Body of pancreas (tissue), 4 donors: ENCODE measurements around the gene LCLAT1. TPM values are rescaled to one million over a fixed set of nuclear protein-coding genes. Genes with fewer than 3 reads are reported as not detected.
"Not testable (repeated sequence)": the region's sequence is repeated elsewhere in the genome, so short reads cannot be mapped to it uniquely, and the experiment has no call there.

Source experiments
- ATAC-seq: fragments of 150-250 bp; one replicate; pipeline ENCODE4 v1.9.1; 2016
- DNase-seq, 4 donors: peaks; one replicate each; pipeline ENCODE4 v3.0.0-alpha.2; 2019
- H3K27ac ChIP-seq, 4 donors: fragments of 200-600 bp; sonication (generic); 1 replicate in 3 of 4; 2 replicates in 1 of 4; pipeline versions ENCODE4 v1.5.1 to v1.6.1; 2016 to 2019; ENCODE audit warnings: mild to moderate bottlenecking in 1 of 4, mixed read lengths in 1 of 4, moderate library complexity in 1 of 4
- H3K27me3 ChIP-seq, 2 donors: fragments of 200-600 bp; sonication (generic); one replicate each; pipeline ENCODE4 v1.6.0; 2016; ENCODE audit warnings: mild to moderate bottlenecking in 1 of 2
- H3K36me3 ChIP-seq, 2 donors: fragments of 200-600 bp; sonication (generic); replicated peaks in 1 of 2; 2 replicates each; pipeline ENCODE4 v1.5.1; 2016; ENCODE audit warnings: low read depth in 2 of 2; ENCODE audit not compliant: insufficient read depth in 1 of 2
- H3K4me1 ChIP-seq: fragments of 200-600 bp; sonication (generic); one replicate; pipeline ENCODE4 v1.6.0; 2016
- H3K4me3 ChIP-seq, 2 donors: fragments of 200-600 bp; sonication (generic); 1 replicate in 1 of 2; 2 replicates in 1 of 2; pipeline ENCODE4 v1.5.1; 2016 to 2019
- H3K9me3 ChIP-seq, 3 donors: fragments of 200-600 bp; sonication (generic); 1 replicate in 2 of 3; 2 replicates in 1 of 3; pipeline ENCODE4 v1.5.1; 2016
- POLR2A ChIP-seq, 3 donors: fragments of 450-650 bp; IDR thresholded peaks; one replicate each; pipeline ENCODE4 v1.6.1; 2016; ENCODE audit warnings: antibody characterized with exemption in 3 of 3, mild to moderate bottlenecking in 2 of 3
- WGBS, 2 donors: methylation state at CpG; one replicate each; pipeline ENCODE4 v1.1.5; 2017; 5-methylcytosine and 5-hydroxymethylcytosine counted together
- intact Hi-C: fragments of 100-400 bp; cut with DNase I; formaldehyde crosslinking; loops from one replicate; pipeline ENCODE4 v1.15.1; 2023
- total RNA-seq, 2 donors: library from RNA; depleted of rRNA; stranded (reverse); fragments of >200 nt; gene quantifications; one replicate each; pipeline ENCODE4 v1.1.0, GENCODE V29; 2016
- TF ChIP-seq, protein P1 (sequence below), 7 experiments: fragments of 450-650 bp in 4 of 7; fragments of 200-600 bp in 3 of 7; sonication (generic) in 3 of 7; IDR thresholded peaks; one replicate each; pipeline ENCODE4 v1.5.1; 2016 to 2019; ENCODE audit warnings: antibody characterized with exemption in 7 of 7

LCLAT1 gene
- total RNA-seq, 2 donors from 2014 or later: 13.7 to 19.4 TPM

DNA sequence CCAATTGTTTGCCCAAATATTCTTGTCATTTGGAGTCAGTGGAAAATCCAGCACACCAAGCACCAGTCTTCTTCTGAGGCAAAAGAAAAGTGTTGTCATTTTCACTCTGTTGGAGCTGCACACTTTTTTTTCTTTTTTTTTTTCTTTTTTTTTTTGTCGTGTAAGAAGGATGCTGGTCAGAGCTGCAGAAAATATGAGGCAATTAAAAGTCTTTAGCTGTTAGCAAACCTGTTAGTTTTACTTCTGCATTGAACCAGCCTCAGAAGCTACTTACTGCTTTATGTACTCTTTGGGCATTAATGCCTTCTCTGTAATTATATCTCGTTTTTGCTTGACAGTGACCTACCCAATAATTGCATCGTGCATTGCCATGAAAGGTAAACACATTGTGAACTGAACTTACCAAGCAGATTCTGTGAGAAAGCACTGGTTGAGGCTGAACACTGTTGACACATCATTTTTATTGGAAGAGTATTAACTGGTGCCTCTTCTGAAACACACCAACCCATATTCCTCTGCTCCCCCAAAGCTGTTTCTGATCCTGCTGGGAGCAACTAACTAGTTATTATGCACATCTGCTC, 194.8 kb downstream of the LCLAT1 start:
- Histone ChIP-seq H3K27ac (no peak overlapping the region), H3K36me3 (no peaks in the 10 kb centered on the region), H3K4me3 (no peak overlapping the region), H3K27me3 (no peaks in the 10 kb centered on the region), H3K4me1 (no peaks in the 10 kb centered on the region), H3K9me3 (no peaks in the 10 kb centered on the region)
- ATAC-seq: no peak
- DNase-seq: no peak
- 65 to 79% methylated on average over 3 of the region's 3 CpGs for WGBS, 2 donors
- intact Hi-C loops: no loop called here
- TF ChIP-seq, protein P1, sequence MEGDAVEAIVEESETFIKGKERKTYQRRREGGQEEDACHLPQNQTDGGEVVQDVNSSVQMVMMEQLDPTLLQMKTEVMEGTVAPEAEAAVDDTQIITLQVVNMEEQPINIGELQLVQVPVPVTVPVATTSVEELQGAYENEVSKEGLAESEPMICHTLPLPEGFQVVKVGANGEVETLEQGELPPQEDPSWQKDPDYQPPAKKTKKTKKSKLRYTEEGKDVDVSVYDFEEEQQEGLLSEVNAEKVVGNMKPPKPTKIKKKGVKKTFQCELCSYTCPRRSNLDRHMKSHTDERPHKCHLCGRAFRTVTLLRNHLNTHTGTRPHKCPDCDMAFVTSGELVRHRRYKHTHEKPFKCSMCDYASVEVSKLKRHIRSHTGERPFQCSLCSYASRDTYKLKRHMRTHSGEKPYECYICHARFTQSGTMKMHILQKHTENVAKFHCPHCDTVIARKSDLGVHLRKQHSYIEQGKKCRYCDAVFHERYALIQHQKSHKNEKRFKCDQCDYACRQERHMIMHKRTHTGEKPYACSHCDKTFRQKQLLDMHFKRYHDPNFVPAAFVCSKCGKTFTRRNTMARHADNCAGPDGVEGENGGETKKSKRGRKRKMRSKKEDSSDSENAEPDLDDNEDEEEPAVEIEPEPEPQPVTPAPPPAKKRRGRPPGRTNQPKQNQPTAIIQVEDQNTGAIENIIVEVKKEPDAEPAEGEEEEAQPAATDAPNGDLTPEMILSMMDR (IDR thresholded peaks at IDR 0.05): no peak
- no peak for TF ChIP-seq POLR2A (IDR thresholded peaks at IDR 0.05)

DNA sequence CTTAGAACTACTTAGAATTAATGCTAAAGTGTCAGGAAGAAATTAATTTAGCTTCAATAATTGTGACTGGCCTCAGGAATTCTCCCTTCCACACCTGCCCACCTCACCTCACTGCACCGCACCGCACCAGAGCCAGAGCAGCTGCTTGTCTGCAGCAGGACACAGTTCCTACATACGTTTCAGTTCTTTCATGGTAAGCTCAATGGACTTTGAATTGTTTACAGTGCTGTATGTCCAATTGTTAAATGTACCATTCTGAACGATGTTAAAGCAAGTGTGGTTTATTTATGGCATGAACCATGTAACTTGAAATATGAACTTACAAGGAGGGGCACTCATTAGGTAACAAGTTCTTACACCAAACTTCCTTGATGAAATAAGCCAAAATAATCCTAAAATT, 196.0 kb downstream of the LCLAT1 start:
- intact Hi-C loops, H3K4me1 ChIP-seq, H3K9me3 ChIP-seq, H3K4me3 ChIP-seq, H3K27ac ChIP-seq, DNase-seq, H3K36me3 ChIP-seq, H3K27me3 ChIP-seq, ATAC-seq: not testable (repeated sequence)
- no CpG with 5 or more reads among the region's 4 CpGs for WGBS, 2 donors

DNA sequence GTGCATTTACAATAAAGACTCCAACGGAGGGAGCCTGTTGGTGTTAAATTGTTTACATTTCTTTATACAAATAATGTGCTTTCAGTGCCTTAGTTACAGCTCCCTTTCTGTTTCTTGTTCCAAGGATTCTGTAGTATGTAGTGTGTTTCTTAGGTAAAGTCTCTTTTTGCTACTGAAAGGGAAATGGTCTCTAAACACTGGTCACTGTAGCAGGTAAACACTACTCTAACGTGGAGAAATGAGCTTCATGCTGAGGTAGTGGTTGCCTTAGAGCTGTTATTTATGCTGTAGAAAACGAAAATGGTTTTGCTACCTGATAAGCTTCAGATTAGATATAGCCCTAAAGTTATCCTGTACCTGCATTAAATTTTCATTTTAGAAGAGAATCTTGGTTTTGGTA, 196.6 kb downstream of the LCLAT1 start:
- Histone ChIP-seq H3K4me3 (no peak overlapping the region), H3K27ac (no peak overlapping the region), H3K27me3 (no peaks in the 10 kb centered on the region), H3K9me3 (no peaks in the 10 kb centered on the region), H3K4me1 (no peaks in the 10 kb centered on the region), H3K36me3 (no peaks in the 10 kb centered on the region)
- intact Hi-C loops: no loop called here
- DNase-seq: no peak
- 32 to 68% methylated on average over 3 of the region's 3 CpGs for WGBS, 2 donors
- no peak for ATAC-seq
- TF ChIP-seq, protein P1 (IDR thresholded peaks at IDR 0.05): no peak
- TF ChIP-seq POLR2A (IDR thresholded peaks at IDR 0.05): no peak

DNA sequence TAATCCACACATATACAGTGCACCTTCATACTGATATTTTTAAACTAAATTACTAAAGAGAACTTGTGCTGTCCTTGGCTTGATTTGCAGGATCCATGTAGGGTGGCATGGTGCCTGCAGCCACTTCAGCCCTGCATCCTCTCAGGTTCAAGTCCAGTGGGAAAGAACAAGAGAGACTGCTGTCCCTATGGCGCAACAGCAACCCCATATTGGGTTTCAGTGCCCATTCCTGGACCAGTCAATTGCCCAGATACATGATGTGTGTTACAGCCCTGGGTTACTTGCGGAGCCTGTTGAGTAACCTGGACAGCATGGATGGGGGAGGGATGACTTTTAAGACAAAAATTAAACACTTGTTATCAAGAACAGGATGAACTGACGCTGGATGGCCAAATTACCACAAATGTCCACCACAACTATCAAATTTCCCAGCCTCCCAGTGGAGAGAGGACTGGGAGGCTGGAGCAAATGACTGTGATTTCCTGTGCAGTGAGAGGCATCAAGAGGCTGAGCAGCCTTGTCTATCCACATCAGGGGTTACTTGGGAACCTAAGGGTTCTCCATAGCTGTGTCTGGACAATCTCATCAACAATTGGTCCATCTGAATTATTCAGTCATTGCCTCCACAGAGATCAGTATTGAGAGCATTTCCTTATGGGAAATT, 198.2 kb downstream of the LCLAT1 start:
- DNase-seq: no peak
- intact Hi-C loops: no loop called here

DNA sequence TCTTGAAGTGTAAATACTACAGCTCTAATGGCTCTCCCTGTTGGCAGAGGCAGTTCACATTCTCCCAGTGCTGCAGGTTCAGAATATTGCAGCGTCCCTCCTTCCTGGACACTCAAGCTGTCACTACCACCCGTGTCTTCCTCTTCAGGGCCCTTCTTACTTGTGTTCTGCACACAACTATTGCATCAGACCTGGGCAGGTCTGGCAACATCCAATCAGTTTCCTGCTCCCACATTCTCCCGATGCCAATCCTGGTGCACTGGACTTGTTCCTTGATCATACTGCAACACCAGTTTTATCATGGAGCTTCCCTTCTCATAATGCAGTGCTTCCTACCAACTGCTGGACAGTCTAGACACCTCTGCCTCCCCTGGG, 198.7 kb downstream of the LCLAT1 start:
- Histone ChIP-seq H3K27me3 (no peaks in the 10 kb centered on the region), H3K4me1 (no peaks in the 10 kb centered on the region), H3K36me3 (no peaks in the 10 kb centered on the region), H3K9me3 (no peaks in the 10 kb centered on the region), H3K4me3 (no peak overlapping the region), H3K27ac (no peak overlapping the region)
- DNase-seq (no peak), ATAC-seq (no peak)
- no peak for TF ChIP-seq POLR2A (IDR thresholded peaks at IDR 0.05)
- TF ChIP-seq, protein P1 (IDR thresholded peaks at IDR 0.05): no peak
- 78 to 85% methylated on average over 3 of the region's 3 CpGs for WGBS, 2 donors
- intact Hi-C loops: no loop called here

More for the DNA sequence above, 198.2 kb downstream of the LCLAT1 start:
- no peaks in the 10 kb centered on the region for H3K4me1 ChIP-seq
- ATAC-seq: no peak
- no peak overlapping the region for H3K4me3 ChIP-seq
- 91 to 96% methylated on average over 3 of the region's 3 CpGs for WGBS, 2 donors
- no peak for TF ChIP-seq POLR2A (IDR thresholded peaks at IDR 0.05)
- TF ChIP-seq, protein P1 (IDR thresholded peaks at IDR 0.05): no peak
- H3K27me3 ChIP-seq: no peaks in the 10 kb centered on the region
- no peaks in the 10 kb centered on the region for H3K36me3 ChIP-seq
- H3K27ac ChIP-seq: no peak overlapping the region
- no peaks in the 10 kb centered on the region for H3K9me3 ChIP-seq
